Muscle layer of duodenum (tissue), 2 donors: ENCODE measurements around the gene TMEM41B.

Experiments
- H3K27ac ChIP-seq: one replicate; pipeline ENCODE4 v1.7.0; 2013; ENCODE audit warnings: mild to moderate bottlenecking, low read length
- H3K27me3 ChIP-seq: one replicate; pipeline ENCODE4 v1.7.0; 2013; ENCODE audit warnings: low read depth, mild to moderate bottlenecking, control low read depth, low read length
- H3K36me3 ChIP-seq, 2 donors: one replicate each; pipeline ENCODE4 v1.7.0; 2013; ENCODE audit warnings: low read length in 2 of 2, control low read depth in 1 of 2, mild to moderate bottlenecking in 1 of 2; ENCODE audit not compliant: insufficient read depth in 2 of 2, control insufficient read depth in 1 of 2
- H3K4me1 ChIP-seq, 2 donors: one replicate each; pipeline ENCODE4 v1.7.0; 2013; ENCODE audit warnings: low read length in 2 of 2, mild to moderate bottlenecking in 2 of 2, control low read depth in 1 of 2, moderate library complexity in 1 of 2; ENCODE audit not compliant: insufficient read depth in 2 of 2, control insufficient read depth in 1 of 2
- H3K4me3 ChIP-seq, 2 donors: one replicate each; pipeline ENCODE4 v1.7.0; 2013; ENCODE audit warnings: low read length in 2 of 2, low read depth in 1 of 2, mild to moderate bottlenecking in 1 of 2
- H3K9me3 ChIP-seq, 2 donors: one replicate each; pipeline ENCODE4 v1.7.0; 2013; ENCODE audit warnings: low read length in 2 of 2, control low read depth in 1 of 2, mild to moderate bottlenecking in 1 of 2; ENCODE audit not compliant: control insufficient read depth in 1 of 2
- donor health status: healthy.

The TMEM41B gene

GRCh38 chr11:9301720-9302119, 12.7 kb downstream of the TMEM41B start:
- Histone ChIP-seq H3K4me3 (no peak overlapping the region), H3K9me3 (no peaks in the 10 kb centered on the region), H3K27ac (no peak overlapping the region), H3K27me3 (no peaks in the 10 kb centered on the region), H3K36me3 (peaks cover 0 to 4% of the 10 kb centered on the region in 2 donors), H3K4me1 (no peaks in the 10 kb centered on the region)

GRCh38 chr11:9293646-9294045, 20.7 kb downstream of the TMEM41B start:
- Histone ChIP-seq H3K27me3 (no peaks in the 10 kb centered on the region), H3K9me3 (no peaks in the 10 kb centered on the region), H3K36me3 (peaks cover 1 to 4% of the 10 kb centered on the region in 2 donors), H3K27ac (no peak overlapping the region), H3K4me1 (no peaks in the 10 kb centered on the region), H3K4me3 (no peak overlapping the region)

- Histone ChIP-seq H3K9me3 (no peaks in the 10 kb centered on the region), H3K27me3 (no peaks in the 10 kb centered on the region), H3K27ac (no peak overlapping the region), H3K4me3 (no peak overlapping the region), H3K4me1 (no peaks in the 10 kb centered on the region), H3K36me3 (peaks cover 0 to 15% of the 10 kb centered on the region in 2 donors)
Observed at GRCh38 chr11:9285850-9286587, 28.4 kb downstream of the TMEM41B start.

DNA sequence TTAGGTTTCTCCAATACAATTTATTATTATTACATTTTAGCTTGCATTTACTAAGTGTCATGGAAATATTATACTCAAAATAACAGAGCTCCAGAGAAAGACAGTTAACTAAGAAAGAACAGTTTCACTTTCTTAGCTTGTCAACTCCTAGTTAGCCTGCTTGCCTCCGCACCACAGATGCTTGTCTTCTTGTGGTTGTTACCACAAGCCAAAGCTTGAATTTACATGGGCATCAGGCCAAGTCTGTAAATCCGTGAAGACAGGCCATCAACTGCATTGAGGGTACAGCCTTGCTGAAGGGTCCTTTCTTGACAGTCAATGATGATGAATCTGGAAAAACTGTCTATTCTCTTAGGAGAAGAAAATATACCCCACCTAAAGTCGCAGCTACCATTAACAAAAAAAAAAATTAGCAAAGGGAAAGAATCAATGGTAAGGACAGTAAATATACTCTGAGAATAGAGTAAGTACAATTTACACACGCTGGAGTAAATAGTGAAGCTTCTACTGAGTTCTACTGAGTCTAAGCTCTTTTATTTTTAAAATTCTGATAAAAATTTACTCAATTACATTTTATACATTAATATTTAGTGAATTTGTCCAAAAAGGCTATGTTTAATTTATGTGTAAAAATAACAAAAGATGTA, 33.6 kb downstream of the TMEM41B start:
- H3K4me3 ChIP-seq = no peak overlapping the region
- H3K27ac ChIP-seq = no peak overlapping the region
- H3K36me3 ChIP-seq = peaks cover 0 to 11% of the 10 kb centered on the region in 2 donors

GRCh38 chr11:9277176-9277575, 37.2 kb downstream of the TMEM41B start:
- Histone ChIP-seq H3K27me3 (no peaks in the 10 kb centered on the region), H3K27ac (no peak overlapping the region), H3K4me1 (peaks cover 0 to 5% of the 10 kb centered on the region in 2 donors), H3K4me3 (no peak overlapping the region), H3K36me3 (peaks cover 0 to 10% of the 10 kb centered on the region in 2 donors), H3K9me3 (no peaks in the 10 kb centered on the region)

More for the DNA sequence above, 33.6 kb downstream of the TMEM41B start:
- Histone ChIP-seq H3K4me1 (no peaks in the 10 kb centered on the region), H3K9me3 (no peaks in the 10 kb centered on the region), H3K27me3 (no peaks in the 10 kb centered on the region)

GRCh38 chr11:9276571-9276970, 37.8 kb downstream of the TMEM41B start:
- H3K4me1 ChIP-seq = peaks cover 0 to 5% of the 10 kb centered on the region in 2 donors

GRCh38 chr11:9274499-9275258, 39.7 kb downstream of the TMEM41B start:
- Histone ChIP-seq H3K27me3 (no peaks in the 10 kb centered on the region), H3K27ac (no peak overlapping the region), H3K4me3 (no peak overlapping the region), H3K4me1 (peaks cover 0 to 5% of the 10 kb centered on the region in 2 donors), H3K36me3 (no peaks in the 10 kb centered on the region), H3K9me3 (no peaks in the 10 kb centered on the region)

More at GRCh38 chr11:9276571-9276970, 37.8 kb downstream of the TMEM41B start:
- H3K4me3 ChIP-seq = no peak overlapping the region
- H3K27ac ChIP-seq = no peak overlapping the region
- H3K27me3 ChIP-seq = no peaks in the 10 kb centered on the region
- H3K36me3 ChIP-seq = peaks cover 0 to 10% of the 10 kb centered on the region in 2 donors
- H3K9me3 ChIP-seq = no peaks in the 10 kb centered on the region

DNA sequence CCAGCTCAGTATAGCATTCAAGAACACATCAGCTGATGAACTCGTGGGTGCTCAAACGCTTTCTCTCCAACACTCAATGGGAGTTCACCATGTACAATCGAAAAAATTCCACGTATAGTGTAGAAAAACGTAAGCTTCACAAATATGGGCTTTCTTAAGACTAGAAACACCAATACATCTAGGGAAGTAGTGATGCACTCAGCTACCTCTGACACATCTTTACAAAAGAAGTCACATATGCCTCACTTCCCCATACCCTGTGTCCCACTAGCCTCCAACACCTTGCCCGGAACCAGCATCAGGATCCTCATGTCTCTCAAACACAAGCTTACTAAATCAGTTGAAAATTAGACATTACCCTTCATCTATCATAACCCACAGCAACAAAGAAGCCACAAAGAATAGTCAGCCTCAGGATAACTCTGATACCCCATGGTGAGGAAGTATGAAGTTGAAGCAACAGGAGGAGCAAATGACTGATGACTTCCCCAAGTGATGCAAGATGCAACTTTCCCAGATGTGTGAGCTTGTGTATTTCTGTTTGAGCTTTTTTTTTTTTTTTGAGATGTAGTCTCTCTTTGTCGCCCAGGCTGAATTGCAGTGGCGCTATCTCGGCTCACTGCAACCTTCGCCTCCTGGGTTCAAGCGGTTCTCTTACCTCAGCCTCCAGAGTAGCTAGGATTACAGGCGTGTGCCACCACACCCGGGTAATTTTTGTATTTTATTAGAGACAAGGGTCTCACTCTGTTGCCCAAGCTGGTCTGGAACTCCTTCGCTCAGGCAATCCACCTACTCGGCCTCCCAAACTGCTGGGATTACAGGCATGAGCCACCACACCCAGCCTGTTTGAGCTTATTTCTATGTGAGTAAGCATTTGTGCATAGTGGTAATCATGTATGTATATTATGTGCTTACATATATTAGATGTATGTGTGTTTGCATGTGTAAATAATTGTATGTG, 40.7 kb downstream of the TMEM41B start:
- Histone ChIP-seq H3K36me3 (no peaks in the 10 kb centered on the region), H3K9me3 (no peaks in the 10 kb centered on the region), H3K27ac (no peak overlapping the region), H3K27me3 (no peaks in the 10 kb centered on the region), H3K4me1 (peaks cover 0 to 5% of the 10 kb centered on the region in 2 donors), H3K4me3 (no peak overlapping the region)

DNA sequence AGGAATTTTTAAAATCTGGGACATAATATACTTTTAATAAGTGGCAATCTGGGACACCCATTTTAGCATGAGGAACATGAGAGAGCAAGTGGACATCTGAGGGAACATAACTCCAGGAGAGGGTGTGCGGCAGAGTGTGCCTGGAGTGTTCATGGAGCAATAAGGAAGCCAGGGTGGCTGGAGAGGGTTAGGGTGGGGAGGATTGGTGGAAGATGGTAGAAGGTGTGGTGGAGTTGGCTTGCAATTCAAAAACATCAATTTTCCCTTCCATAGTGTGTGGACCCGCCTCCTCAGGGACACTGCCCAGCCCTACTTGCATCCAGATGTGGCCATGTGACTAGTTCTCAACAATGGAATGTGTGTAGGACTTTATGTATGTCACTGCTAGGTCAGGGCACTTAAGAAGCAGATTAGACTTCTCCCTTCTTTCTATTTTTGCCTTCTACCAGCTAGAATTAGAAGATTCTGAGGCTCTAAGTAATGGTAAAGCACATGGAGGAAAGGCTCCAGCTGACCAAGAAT, 44.8 kb downstream of the TMEM41B start:
- Histone ChIP-seq H3K36me3 (no peaks in the 10 kb centered on the region), H3K4me1 (peaks cover 0 to 5% of the 10 kb centered on the region in 2 donors), H3K27me3 (no peaks in the 10 kb centered on the region), H3K9me3 (no peaks in the 10 kb centered on the region), H3K4me3 (no peak overlapping the region), H3K27ac (no peak overlapping the region)

- no peaks in the 10 kb centered on the region for H3K27me3 ChIP-seq
- H3K36me3 ChIP-seq = peaks cover 0 to 3% of the 10 kb centered on the region in 2 donors
- H3K9me3 ChIP-seq = no peaks in the 10 kb centered on the region
- H3K4me3 ChIP-seq = no peak overlapping the region
- H3K27ac ChIP-seq = no peak overlapping the region
- H3K4me1 ChIP-seq = peaks cover 0 to 5% of the 10 kb centered on the region in 2 donors
Observed at GRCh38 chr11:9267680-9268079, 46.7 kb downstream of the TMEM41B start.
